ENCODE data around the gene KLHL21. TPM values are rescaled to one million over a fixed set of nuclear protein-coding genes. Genes with fewer than 3 reads are reported as not detected.

The KLHL21 gene
- total RNA-seq, 1 experiment from 2014 or later: 35.9 TPM

GRCh38 chr1:6625584-6626149 lies 23.0 kb upstream of the KLHL21 start:
- Histone ChIP-seq H3K36me3 (ENCODE audit: control insufficient read depth, insufficient read depth, low read length) (peaks cover 2% of the 10 kb centered on the region; the same call in 1 of the 2 replicates), H3K4me3 (ENCODE audit: low read depth in 2 of 2, low read length in 2 of 2) (peak overlapping the region; percentile 72 to 79), H3K9me3 (ENCODE audit: control insufficient read depth, insufficient read depth, low read depth, low read length) (no peaks in the 10 kb centered on the region), H3K27ac (ENCODE audit: low read length) (peak overlapping the region; percentile 69), H3K27me3 (ENCODE audit: control insufficient read depth, insufficient read depth, low read length) (no peaks in the 10 kb centered on the region), H3K4me1 (ENCODE audit: control insufficient read depth, insufficient read depth, low read length) (peaks cover 32% of the 10 kb centered on the region)
- TF ChIP-seq SIN3A (IDR thresholded peaks at IDR 0.05; ENCODE audit: borderline replicate concordance, insufficient read depth, low read depth, low read length): no peak
- TF ChIP-seq REST (IDR thresholded peaks at IDR 0.05; ENCODE audit: insufficient read depth in 1 of 2, low read depth in 2 of 2, low read length in 1 of 2): no peak
- no peak for TF ChIP-seq TCF7L2 (IDR thresholded peaks at IDR 0.05; ENCODE audit: low read depth, low read length)
- CTCF ChIA-PET: no interaction called here
- DNase-seq (ENCODE audit: low read depth, low spot score): no peak
- peak; percentile 36 for ATAC-seq
- no TSS peak for BruUV-seq (replicated peaks)
- intact Hi-C loops (cut with micrococcal nuclease; ENCODE audit: unreplicated experiment): no loop called here
- POLR2A ChIA-PET: interaction anchor here (0.7 kb wide), 1 partner anchor 478 kb away, joined by 4 read pairs; no protein-coding TSS in a partner anchor
- in situ Hi-C loops (cut with HindIII; ENCODE audit: low pct_unique_long_range_greater_than_20kb, low sequenced_read_pairs): no loop called here

- BruUV-seq (replicated peaks): no TSS peak
- intact Hi-C loops (cut with micrococcal nuclease; ENCODE audit: unreplicated experiment): no loop called here
- peak; percentile 78 for DNase-seq (ENCODE audit: low read depth, low spot score)
- Histone ChIP-seq H3K4me3 (ENCODE audit: low read depth in 2 of 2, low read length in 2 of 2) (peak within 1 kb of the TSS; percentile 72 to 79), H3K4me1 (ENCODE audit: control insufficient read depth, insufficient read depth, low read length) (peaks cover 32% of the 10 kb centered on the region), H3K27me3 (ENCODE audit: control insufficient read depth, insufficient read depth, low read length) (no peaks in the 10 kb centered on the region), H3K27ac (ENCODE audit: low read length) (peak within 1 kb of the TSS; percentile 79), H3K36me3 (ENCODE audit: control insufficient read depth, insufficient read depth, low read length) (peaks cover 2% of the 10 kb centered on the region; the same call in 1 of the 2 replicates), H3K9me3 (ENCODE audit: control insufficient read depth, insufficient read depth, low read depth, low read length) (no peaks in the 10 kb centered on the region)
- ChIA-PET POLR2A (interaction anchor here (0.7 kb wide), 1 partner anchor 477 kb away, joined by 4 read pairs; no protein-coding TSS in a partner anchor), CTCF (no interaction called here)
- ATAC-seq: peak; percentile 93
- in situ Hi-C loops (cut with HindIII; ENCODE audit: low pct_unique_long_range_greater_than_20kb, low sequenced_read_pairs): no loop called here
- TF ChIP-seq REST (IDR thresholded peaks at IDR 0.05; ENCODE audit: insufficient read depth in 1 of 2, low read depth in 2 of 2, low read length in 1 of 2) (no peak), SIN3A (IDR thresholded peaks at IDR 0.05; ENCODE audit: borderline replicate concordance, insufficient read depth, low read depth, low read length) (no peak), CTCF (IDR thresholded peaks at IDR 0.05) (no peak), POLR2AphosphoS5 (IDR thresholded peaks at IDR 0.05; ENCODE audit: low read depth, low read length) (peak; percentile 85), TCF7L2 (IDR thresholded peaks at IDR 0.05; ENCODE audit: low read depth, low read length) (peak; percentile 35; the same call in 1 of the 2 replicates)
Measured at GRCh38 chr1:6624710-6625583, 22.3 kb upstream of the KLHL21 start, which contains the start of gene THAP3. THAP3 (plus strand) TSS chr1:6624868; CDS start chr1:6625219, 351 bp downstream.

Measured in Panc1 (cell line).